ENCODE results near the gene AP3S1.
"Not testable (repeated sequence)": the region's sequence is repeated elsewhere in the genome, so short reads cannot be mapped to it uniquely, and the experiment has no call there.

Gene AP3S1

DNA sequence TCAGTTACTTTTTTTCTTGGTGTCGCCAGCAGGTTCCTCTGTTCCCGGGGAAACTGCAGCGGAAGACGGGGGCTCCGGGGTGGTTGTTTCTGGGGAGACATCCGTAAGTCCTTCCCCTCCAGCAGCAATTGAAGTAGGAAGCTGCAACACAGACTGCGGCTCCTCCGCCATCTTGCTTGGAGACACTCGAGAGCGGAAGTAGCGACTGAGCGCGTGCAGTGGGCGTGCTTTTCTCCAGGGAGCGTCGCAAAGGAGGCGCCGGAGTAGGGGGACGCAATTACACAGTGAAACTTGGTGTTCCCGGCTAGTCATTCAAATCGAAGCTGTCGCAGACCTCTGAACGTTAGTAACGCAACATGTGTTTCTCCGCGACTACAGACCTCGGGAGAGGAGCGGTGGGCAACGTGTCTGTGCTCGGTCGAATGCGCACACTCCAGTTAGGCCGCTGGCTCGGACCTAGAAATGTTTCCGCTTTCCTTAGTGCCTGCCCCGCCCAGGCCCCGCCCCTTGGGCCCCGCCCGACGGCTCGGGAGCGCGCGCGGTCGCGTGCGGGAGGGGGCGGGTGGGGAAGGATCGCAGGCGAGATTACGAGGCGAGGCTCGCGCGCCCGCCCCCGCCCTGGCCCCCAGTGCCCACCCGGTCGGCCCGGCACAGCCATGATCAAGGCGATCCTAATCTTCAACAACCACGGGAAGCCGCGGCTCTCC, at the start of gene AP3S1, which contains the start of gene ATG12:
Gene AP3S1 (plus strand): TSS at position 554 of the 707 bp plus-strand sequence. CDS start 103 bp downstream, at position 657.
Gene ATG12 (minus strand): TSS at position 184 of the 707 bp plus-strand sequence. CDS start 13 bp downstream, at position 171.
- DNase-seq, result peak; percentile 92

GRCh38 chr5:115795700-115796099, 46.0 kb upstream of the AP3S1 start:
- no peak for DNase-seq

- DNase-seq, result no peak
Measured at GRCh38 chr5:115796656-115797055, 45.1 kb upstream of the AP3S1 start.

GRCh38 chr5:115798252-115798651, 43.5 kb upstream of the AP3S1 start:
- DNase-seq, result no peak

- no peak for DNase-seq
Measured at GRCh38 chr5:115800108-115800507, 41.6 kb upstream of the AP3S1 start.

- no peak for DNase-seq
Measured at GRCh38 chr5:115801152-115801551, 40.6 kb upstream of the AP3S1 start.

DNA sequence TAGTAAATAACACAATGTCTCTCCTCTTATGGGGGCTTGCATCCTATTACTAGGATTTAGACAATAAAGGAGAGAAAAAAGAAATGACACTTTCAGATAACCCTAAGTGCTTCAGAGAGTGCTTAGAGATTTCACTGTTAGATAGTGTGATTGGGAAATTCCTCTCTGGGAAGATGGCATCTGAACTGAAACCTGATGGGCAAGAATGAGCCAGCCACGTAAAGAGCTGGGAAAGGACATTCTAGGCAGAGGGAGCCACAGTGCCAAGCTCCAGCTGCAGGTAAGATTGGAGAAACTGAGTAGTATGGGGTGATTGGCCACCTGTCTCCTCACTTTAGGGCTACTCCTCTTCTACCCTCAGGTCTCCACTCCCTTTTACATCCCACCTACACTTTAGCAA, 39.8 kb upstream of the AP3S1 start:
- no peak for DNase-seq

GRCh38 chr5:115806986-115807653, 34.6 kb upstream of the AP3S1 start:
- no peak for DNase-seq

- DNase-seq, result no peak
Measured at GRCh38 chr5:115807654-115808052, 34.1 kb upstream of the AP3S1 start.

DNA sequence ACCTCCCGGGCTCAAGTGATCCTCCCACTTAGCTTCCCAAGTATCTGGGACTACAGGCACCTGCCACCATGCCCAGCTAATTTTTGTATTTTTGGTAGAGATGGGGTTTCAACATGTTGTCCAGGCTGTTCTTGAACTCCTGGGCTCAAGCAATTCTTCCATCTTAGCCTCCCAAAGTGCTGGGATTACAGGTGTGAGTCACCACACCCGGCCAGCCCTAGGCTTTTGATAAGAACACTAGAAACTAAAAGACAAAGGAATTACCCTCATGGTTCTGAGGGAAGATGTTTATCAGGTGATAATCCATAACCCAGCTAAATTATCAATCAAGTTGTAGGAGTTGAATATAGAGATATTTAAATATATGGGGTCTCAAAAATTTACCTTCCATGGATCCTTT, 33.7 kb upstream of the AP3S1 start:
- DNase-seq, result not testable (repeated sequence)

DNA sequence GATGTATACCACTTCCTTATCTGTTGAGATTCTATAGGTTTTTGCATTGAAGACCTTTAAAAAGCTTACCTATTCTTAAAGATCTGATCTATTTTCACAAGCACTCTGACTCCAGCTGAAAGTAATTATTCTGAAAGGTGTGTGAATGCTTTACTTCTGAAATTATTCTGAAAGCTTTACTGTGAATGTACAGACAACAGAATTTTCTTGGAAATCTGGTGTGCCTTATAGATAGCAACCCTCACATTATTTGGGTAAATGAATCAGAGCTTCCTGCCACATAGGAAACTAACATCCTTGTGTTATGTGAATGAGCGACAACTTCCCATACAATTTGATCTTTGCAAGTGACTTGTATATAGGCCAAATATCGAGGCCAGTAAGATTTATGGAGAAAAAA, 31.8 kb upstream of the AP3S1 start:
- DNase-seq, result no peak

DNA sequence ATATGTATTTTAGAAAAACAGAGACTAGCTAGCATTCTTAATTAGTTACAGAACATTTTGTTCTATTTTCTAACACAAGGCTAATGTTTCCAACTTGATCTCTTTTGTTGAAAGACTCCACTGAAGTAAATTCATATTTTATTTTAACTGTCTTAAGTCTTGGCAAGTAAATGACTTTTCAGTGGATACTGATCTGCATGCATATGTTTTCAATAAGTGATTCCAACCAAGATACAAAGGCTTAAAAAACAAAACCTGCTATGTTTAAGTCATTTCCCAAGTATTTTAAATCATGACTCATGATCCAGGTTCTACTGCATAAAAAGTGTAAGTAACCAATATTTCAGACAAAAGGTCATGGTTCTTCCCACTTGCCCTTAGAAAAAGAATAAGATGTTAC, 31.0 kb upstream of the AP3S1 start:
- no peak for DNase-seq

DNA sequence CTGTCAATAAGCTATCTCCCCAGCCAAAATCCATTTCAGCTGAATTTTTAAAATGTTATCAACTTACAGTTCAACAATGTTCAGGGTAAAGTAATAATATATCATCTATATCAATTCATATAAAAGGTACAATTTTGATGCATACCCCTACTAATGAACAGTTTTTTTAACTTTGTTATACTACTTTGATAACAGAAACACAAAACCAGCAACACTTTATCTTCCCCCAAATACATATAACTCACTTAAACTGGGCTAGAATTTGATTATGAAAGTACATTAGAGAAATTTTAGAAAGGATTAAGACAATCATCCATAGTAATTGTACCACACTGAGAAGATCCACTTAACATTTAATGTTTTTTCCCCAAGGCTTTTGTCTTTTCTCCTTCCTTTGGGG, 30.3 kb upstream of the AP3S1 start:
- DNase-seq, result no peak

GRCh38 chr5:115812372-115812771, 29.4 kb upstream of the AP3S1 start:
- no peak for DNase-seq

GRCh38 chr5:115813719-115814118, 28.0 kb upstream of the AP3S1 start:
- DNase-seq, result no peak

DNA sequence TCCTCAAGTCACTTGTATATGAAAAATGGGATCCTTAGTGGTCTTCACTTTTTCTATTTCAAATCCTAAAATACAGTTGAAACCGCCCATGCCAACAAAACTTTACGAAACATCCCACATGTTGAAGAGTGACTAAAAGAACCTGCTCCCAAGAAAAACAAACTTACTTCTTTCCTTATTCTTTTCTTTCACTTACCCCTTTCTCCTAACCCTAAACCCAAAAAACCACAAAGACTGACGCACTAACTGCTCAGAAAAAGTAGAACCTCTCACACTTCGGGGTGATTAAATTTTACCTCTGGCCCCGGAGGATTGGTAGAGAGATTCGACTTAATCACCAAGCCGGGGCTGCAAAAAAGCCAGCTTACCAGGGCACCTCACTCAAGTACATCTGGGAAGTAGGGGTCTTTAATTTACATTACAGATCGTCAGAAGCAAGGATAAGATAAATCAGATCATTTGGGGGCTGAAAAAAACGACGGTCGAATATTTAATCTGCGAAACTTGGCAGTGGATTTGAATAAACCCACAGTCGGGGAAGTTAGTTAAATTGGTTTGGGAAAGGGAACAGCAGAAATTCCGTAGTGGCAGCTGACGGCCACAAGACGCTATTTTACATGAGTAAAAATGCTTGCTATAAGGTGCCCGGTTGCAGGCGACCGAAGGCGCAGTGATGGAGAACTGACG, 26.6 kb upstream of the AP3S1 start:
- DNase-seq, result no peak

DNA sequence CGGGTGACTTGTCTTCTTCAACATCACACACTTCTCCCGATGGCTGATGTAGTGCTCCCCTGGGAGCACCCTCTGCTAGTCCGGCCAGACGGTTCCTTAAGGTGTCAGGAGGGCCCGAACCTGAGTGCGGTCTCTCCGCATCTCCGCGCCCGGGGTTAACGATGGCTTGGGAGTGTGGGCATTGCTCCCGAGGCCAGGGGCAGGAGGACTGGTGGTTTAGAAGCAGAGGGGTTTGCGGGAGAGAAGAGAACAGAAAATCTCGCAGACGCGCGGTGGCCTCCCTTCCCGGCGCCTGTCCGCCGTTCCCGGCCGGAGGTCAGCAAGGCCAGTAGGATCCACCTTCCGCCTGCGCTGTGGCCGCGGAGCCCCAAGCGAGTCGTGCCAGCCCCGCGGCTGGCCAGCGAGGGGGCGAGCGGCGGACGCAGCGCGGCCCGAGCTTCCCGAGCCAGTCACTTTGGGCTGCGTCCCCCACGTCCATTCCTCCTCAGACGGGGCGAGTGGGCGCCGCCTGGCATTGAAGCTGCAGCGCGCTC, 26.0 kb upstream of the AP3S1 start:
- DNase-seq, result no peak

DNA sequence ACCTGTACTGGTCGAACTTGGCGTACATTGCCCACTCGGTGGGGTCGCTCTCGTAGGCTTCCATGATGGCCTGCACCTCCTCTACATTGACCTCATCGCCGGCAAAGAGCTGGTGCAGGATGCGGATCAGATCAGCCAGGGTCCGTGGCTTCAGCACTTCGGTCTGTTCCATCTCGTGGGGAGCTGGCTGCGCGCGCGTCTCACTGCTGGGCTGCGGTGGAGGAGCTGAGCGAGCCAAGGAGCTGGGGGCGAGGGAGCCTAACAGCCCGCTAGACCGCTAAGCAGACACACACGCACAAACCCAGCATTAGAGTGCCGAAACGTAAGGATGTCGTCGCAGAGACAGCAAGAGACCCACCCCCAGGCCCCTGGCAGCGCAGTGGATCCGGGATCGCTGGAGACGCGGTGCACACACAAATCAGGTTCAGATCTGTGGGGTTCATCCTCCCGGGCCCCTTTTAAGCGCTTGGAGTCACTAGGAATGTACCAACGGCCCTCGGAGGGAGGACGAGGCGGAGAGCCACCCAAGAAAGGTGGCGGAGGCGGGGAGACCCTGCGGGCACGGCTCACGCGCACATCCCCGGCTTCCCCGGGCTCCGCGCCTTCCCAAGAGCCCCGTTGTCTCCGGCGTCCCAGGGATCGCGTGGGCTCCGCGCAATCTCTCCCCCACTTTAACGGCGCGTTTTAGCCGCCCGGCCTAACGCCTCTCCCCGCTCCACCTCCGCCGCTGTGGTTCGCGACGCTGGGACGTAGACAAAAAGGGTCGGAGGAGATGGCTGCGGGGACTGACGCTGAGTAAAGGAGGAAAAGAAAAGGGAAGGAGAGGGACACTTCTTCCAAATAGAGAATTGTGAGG, 25.3 kb upstream of the AP3S1 start, which contains the start of gene CDO1:
Gene CDO1 (minus strand): TSS at position 434 of the 856 bp plus-strand sequence. CDS start 262 bp downstream, at position 172.
- peak; percentile 4 for DNase-seq

- no peak for DNase-seq
Measured at GRCh38 chr5:115817386-115817785, 24.3 kb upstream of the AP3S1 start.

- no peak for DNase-seq
Measured at GRCh38 chr5:115818821-115819220, 22.9 kb upstream of the AP3S1 start.

DNA sequence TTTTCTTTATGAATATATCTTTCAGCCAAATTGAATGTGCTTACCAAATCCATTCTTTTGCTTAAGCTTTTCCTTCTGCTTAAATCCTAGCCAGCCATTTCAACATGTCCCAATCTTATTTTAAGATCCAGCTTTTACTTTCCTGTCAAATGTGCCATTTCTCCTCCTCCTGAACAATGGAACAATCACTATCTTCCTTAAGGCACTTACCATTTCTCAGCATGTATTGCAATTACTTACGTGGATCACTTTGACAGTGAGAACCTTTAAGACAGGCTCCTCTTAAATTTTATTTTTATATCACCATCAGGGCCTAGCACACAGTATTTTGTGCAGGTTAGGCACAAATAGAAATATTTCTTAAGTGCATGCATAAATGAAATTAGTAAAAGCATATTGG, 20.9 kb upstream of the AP3S1 start:
- no peak for DNase-seq

GRCh38 chr5:115824983-115825382, 16.8 kb upstream of the AP3S1 start:
- not testable (repeated sequence) for DNase-seq

All from CD4-positive, alpha-beta T cell treated with Interleukin-17A for 1 hour (primary cell).